Erythroblast (primary cell): ENCODE results near the gene MYO6.

Experiments used
- GATA1 ChIP-seq: IDR thresholded peaks from 2 replicates; pipeline ENCODE4 v1.6.1; 2011; ENCODE audit warnings: low read depth, mild to moderate bottlenecking, control low read depth, low read length, moderate library complexity
- POLR2A ChIP-seq: IDR thresholded peaks from 2 replicates; pipeline ENCODE4 v1.6.1; 2011; ENCODE audit warnings: mild to moderate bottlenecking, low read length

DNA sequence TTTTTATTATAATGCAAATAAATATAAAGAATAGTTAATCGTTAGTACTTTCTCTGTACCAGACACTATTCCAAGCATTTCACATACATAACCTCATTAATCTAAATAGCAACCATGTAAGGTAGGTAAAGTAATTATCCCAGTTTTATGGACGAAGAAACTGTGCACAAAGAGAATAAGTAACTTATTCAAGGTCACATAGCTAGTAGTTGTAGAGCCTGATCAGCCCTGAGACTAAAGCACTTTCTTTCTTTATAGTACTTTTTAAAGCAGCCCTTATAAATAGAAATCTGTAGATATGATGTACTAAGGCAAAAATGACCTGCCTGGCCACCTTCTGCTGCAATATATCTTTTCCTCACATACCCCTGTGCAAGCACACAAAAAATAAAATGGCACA, 104.8 kb downstream of the MYO6 start:
- TF ChIP-seq POLR2A (no peak), GATA1 (no peak)
